Astrocyte (in vitro differentiated cells and primary cell): ENCODE measurements around the gene CACNA1C.

Source experiments
- EZH2 ChIP-seq: IDR thresholded peaks from 2 replicates; pipeline ENCODE4 v1.6.1; 2012; ENCODE audit warnings: mild to moderate bottlenecking, low read length, inconsistent platforms; ENCODE audit not compliant: insufficient read depth
- TF ChIP-seq, protein P1 (sequence below): IDR thresholded peaks from 2 replicates; pipeline ENCODE4 v1.5.1; 2011; ENCODE audit warnings: low read depth, mild to moderate bottlenecking, inconsistent platforms, low read length, moderate library complexity; ENCODE audit not compliant: insufficient read depth

DNA sequence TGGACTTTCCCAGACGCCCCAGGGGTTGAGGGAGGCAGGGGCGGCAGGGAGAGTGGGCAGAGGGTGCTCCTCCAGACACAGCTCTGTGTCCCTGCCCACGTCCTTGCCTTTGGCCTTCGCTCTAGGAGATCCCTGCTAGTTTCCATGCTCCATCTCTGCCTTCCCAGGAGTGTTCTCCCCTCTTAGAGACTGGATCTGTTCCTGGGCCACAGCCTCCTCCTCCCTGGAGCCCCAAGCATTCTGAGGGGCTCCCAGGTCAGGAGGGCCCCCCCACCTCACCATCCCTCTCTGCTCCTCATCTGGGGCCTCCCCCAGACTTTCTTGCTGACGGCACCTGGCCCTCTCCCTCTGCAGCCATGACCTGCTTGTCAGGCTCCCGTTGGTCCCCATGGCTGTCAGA, 526.0 kb downstream of the CACNA1C start:
- TF ChIP-seq, protein P1, sequence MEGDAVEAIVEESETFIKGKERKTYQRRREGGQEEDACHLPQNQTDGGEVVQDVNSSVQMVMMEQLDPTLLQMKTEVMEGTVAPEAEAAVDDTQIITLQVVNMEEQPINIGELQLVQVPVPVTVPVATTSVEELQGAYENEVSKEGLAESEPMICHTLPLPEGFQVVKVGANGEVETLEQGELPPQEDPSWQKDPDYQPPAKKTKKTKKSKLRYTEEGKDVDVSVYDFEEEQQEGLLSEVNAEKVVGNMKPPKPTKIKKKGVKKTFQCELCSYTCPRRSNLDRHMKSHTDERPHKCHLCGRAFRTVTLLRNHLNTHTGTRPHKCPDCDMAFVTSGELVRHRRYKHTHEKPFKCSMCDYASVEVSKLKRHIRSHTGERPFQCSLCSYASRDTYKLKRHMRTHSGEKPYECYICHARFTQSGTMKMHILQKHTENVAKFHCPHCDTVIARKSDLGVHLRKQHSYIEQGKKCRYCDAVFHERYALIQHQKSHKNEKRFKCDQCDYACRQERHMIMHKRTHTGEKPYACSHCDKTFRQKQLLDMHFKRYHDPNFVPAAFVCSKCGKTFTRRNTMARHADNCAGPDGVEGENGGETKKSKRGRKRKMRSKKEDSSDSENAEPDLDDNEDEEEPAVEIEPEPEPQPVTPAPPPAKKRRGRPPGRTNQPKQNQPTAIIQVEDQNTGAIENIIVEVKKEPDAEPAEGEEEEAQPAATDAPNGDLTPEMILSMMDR, result no peak
- TF ChIP-seq EZH2, result no peak
